Measurements from ENCODE around the gene HADHA. TPM values are rescaled to one million over a fixed set of nuclear protein-coding genes. Genes with fewer than 3 reads are reported as not detected.
"Not testable (repeated sequence)": the region's sequence is repeated elsewhere in the genome, so short reads cannot be mapped to it uniquely, and the experiment has no call there.

The HADHA gene
- polyA plus RNA-seq, 6 donors from 2014 or later = 77.4 to 118 (median 102) TPM

DNA sequence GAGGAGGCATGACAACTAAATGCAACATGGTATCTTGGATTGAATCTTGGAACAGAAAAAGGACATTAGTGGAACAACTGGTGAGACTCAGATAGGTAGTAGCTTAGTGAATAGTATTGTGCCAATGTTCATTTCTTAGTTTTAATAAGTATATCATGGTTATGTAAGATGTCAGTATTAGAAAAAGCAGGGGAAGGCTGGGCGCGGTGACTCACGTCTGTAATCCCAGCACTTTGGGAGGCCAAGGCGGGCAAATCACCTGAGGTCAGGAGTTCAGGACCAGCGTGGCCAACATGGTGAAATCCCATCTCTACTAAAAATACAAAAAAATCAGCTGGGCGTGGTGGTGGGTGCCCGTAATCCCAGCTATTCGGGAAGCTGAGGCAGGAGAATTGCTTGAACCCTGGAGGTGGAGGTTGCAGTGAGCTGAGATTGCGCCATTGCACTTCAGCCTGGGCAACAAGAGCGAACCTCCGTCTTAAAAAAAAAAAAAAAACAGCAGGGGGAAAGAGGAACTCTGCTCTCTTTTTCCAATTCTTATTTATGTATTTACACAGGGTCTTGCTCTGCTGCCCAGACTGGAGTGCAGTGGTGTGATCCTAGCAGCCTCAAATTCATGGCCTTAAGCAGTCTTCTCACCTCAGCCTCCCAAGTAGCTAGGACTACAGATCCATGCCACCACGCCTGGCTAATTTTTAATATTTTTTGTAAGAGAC, 24.4 kb upstream of the HADHA start:
- H3K27ac Mint-ChIP-seq = peak overlapping the region in 2 of 6 donors; percentile 11 to 30
- DNase-seq; H3K36me3 Mint-ChIP-seq; H3K4me1 Mint-ChIP-seq; H3K4me3 Mint-ChIP-seq; H3K27me3 Mint-ChIP-seq; H3K9me3 Mint-ChIP-seq; ATAC-seq (ENCODE audit: low read depth in 2 of 2): not testable (repeated sequence)

DNA sequence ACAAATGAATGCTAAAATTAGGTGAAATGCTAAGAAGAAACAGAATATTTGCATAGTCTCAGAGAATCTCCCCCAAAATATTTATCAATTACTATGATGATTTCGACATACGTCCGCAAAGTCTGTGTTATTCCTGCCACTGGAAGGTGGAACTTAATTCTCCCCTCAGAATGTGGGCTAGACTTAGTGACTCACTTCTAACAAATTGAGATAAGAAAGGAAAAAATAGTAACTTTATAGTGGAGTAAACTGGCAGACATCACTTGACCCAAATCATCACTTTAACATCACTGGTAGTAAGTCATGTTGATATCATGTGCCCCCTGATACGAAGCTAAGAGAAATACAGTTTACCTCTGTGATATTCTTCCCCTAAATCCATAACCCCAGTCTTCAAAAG, 23.8 kb upstream of the HADHA start:
- ATAC-seq (ENCODE audit: low read depth in 2 of 2) (no peak), DNase-seq (no peak)
- H3K4me3 Mint-ChIP-seq = no peak overlapping the region
- H3K27me3 Mint-ChIP-seq = no peaks in the 10 kb centered on the region
- H3K4me1 Mint-ChIP-seq = peaks cover 0 to 7% (median 0%) of the 10 kb centered on the region in 3 donors
- H3K36me3 Mint-ChIP-seq = peaks cover 0 to 10% of the 10 kb centered on the region in 2 donors
- no peaks in the 10 kb centered on the region for H3K9me3 Mint-ChIP-seq
- peak overlapping the region in 2 of 6 donors; percentile 11 to 30 for H3K27ac Mint-ChIP-seq

DNA sequence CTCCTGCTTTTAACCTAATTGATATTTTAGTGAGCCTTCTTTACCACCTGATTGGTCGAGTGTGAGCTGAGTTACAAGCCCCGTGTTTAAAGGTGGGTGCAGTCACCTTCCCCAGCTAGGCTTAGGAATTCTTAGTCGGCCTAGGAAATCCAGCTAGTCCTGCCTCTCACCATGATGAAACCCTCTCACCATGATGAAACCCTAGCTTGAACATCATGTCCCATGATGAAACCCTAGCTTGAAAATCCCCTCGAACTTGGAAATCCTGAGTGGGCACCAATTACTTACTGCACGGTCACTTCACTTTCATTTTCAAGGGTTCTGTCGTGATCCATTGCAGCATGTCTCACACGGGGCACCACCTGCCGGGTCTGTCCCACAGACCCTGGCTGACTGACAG, 14.4 kb upstream of the HADHA start:
- H3K27me3 Mint-ChIP-seq; H3K4me3 Mint-ChIP-seq; DNase-seq; H3K9me3 Mint-ChIP-seq; H3K4me1 Mint-ChIP-seq; ATAC-seq (ENCODE audit: low read depth in 2 of 2): not testable (repeated sequence)
- H3K27ac Mint-ChIP-seq = peak overlapping the region in 1 of 6 donors; percentile 33
- H3K36me3 Mint-ChIP-seq = peaks cover 0 to 19% of the 10 kb centered on the region in 2 donors

DNA sequence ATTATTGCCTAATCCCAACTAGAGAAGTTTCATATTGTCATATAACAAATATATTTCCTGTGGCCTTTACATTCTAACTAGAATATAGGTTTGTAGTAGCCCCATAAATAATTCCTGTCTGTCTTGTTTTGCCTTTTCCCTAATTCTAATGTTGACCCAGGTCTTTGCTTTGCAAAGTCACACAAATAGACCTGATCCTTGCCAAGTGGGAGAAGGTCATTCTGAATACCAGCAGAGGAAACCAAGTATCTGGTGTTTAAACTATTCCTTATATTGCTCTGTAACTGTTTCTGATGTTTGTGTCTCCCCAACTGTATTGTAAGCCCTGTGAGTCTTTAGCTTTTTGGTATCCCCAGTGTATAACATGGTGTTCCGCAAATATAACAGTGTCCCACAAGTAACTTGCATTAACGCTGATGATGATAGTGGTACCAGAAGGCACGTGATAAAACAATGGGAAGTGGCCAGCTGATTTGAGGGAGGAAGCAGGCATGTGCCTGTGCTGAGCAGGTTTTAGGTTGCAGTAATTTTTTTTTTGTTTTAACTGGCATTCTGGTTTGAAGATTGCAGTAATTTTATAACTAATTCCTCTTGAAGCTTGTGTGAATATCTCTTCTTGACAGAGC, 11.4 kb upstream of the HADHA start:
- H3K4me3 Mint-ChIP-seq = no peak overlapping the region
- DNase-seq = no peak
- peak overlapping the region in 2 of 6 donors; percentile 39 to 47 for H3K27ac Mint-ChIP-seq
- ATAC-seq (ENCODE audit: low read depth in 2 of 2) = no peak
- H3K4me1 Mint-ChIP-seq = peaks cover 10 to 17% (median 16%) of the 10 kb centered on the region in 3 donors
- no peaks in the 10 kb centered on the region for H3K9me3 Mint-ChIP-seq
- no peaks in the 10 kb centered on the region for H3K27me3 Mint-ChIP-seq
- peaks cover 0 to 15% of the 10 kb centered on the region in 2 donors for H3K36me3 Mint-ChIP-seq

DNA sequence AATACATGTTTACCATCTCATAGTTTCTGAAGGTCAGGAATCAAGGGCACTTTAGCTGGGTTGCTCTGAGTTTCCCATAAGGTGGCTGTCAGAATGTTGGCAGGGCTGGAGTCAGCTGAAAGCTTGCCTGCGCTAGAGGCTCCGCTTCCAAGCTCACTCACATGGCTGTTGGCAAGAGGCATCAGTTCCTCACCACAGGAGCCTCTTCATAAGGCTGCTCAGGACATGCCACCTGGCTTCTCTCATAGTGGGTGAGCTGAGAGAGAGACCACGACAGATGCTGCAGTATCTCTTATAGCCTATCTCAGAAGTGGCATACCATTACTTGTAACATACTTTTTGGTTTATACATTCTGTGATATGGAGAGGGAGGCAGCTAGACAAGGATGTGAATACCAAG, 7.5 kb upstream of the HADHA start:
- H3K27ac Mint-ChIP-seq = no peak overlapping the region
- no peaks in the 10 kb centered on the region for H3K36me3 Mint-ChIP-seq
- H3K4me3 Mint-ChIP-seq = no peak overlapping the region
- DNase-seq (no peak), ATAC-seq (ENCODE audit: low read depth in 2 of 2) (no peak)
- no peaks in the 10 kb centered on the region for H3K27me3 Mint-ChIP-seq
- H3K9me3 Mint-ChIP-seq = no peaks in the 10 kb centered on the region
- peaks cover 17 to 27% (median 24%) of the 10 kb centered on the region in 3 donors for H3K4me1 Mint-ChIP-seq

DNA sequence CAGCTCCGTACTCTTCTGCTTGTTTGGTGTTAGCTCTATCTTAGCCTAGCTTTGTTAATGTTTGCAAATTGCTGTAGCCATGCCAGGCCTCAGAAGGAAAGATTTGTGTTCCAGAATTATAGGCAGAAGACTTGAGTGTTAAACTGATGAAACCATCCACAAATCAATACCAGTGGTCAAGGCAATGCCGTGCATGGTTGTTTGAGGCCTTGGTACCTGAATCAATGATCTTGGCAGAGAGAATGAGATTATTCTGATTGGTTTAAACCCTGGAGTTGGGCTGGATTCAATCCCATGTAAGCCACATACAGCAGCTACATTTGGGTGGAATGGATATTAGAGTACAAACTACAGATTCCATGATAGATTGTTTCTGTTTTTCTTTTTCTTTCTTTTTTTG, 5.2 kb upstream of the HADHA start:
- DNase-seq (no peak), ATAC-seq (ENCODE audit: low read depth in 2 of 2) (no peak)
- no peaks in the 10 kb centered on the region for H3K9me3 Mint-ChIP-seq
- H3K36me3 Mint-ChIP-seq = no peaks in the 10 kb centered on the region
- no peak overlapping the region for H3K27ac Mint-ChIP-seq
- H3K4me1 Mint-ChIP-seq = peaks cover 26 to 46% (median 41%) of the 10 kb centered on the region in 3 donors
- H3K4me3 Mint-ChIP-seq = no peak overlapping the region
- no peaks in the 10 kb centered on the region for H3K27me3 Mint-ChIP-seq

DNA sequence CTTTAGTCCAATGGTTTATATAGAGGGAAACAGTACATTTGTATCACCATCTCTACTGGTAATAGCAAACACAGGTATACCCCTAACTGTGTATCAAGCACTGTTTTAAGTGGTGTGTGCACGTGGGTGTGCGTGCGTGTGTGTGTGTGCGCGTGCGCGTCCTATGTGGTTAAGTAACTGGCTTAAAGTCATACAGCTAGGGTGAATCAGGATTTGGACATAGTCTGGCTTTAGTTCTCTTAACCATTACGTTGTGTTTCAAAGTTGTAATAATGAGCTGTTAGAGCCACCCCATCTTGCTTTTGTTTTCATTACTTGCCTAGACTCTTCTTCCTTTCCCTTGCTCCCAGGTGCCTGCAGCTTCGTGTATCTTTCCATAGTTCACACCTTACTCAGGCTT, 2.4 kb upstream of the HADHA start:
- Mint-ChIP-seq H3K4me3 (peak overlapping the region in 7 of 8 donors; percentile 2 to 98 (median 55)), H3K4me1 (peaks cover 32 to 59% (median 52%) of the 10 kb centered on the region in 3 donors), H3K36me3 (no peaks in the 10 kb centered on the region), H3K27me3 (no peaks in the 10 kb centered on the region), H3K27ac (peak overlapping the region in 4 of 6 donors; percentile 7 to 98 (median 28)), H3K9me3 (no peaks in the 10 kb centered on the region)
- DNase-seq (no peak), ATAC-seq (ENCODE audit: low read depth in 2 of 2) (no peak)

DNA sequence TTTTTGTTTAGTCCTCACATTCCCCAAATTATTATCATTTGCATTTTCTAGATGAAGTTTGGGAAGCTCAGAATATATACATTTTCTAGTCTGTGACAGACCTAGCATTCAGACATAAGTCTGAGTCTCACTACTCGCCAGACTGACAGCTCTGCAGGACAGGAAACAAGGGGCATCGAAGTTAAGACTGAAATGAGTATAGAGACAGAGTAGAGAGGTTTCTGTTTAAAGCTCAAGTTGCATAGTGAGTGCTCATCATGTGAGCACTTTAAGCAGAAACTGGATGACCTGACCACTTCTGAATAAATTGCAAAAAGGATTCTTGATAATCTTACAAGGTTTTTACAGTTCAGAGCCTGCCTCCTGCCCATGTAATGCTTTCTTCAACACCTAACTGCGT, 1.4 kb upstream of the HADHA start:
- Mint-ChIP-seq H3K4me1 (peaks cover 36 to 64% (median 55%) of the 10 kb centered on the region in 3 donors), H3K4me3 (peak overlapping the region; percentile 94 to 100 (median 98)), H3K27me3 (no peaks in the 10 kb centered on the region), H3K9me3 (no peaks in the 10 kb centered on the region), H3K27ac (peak overlapping the region; percentile 98 to 100 (median 100)), H3K36me3 (no peaks in the 10 kb centered on the region)
- no peak for DNase-seq
- no peak for ATAC-seq (ENCODE audit: low read depth in 2 of 2)

DNA sequence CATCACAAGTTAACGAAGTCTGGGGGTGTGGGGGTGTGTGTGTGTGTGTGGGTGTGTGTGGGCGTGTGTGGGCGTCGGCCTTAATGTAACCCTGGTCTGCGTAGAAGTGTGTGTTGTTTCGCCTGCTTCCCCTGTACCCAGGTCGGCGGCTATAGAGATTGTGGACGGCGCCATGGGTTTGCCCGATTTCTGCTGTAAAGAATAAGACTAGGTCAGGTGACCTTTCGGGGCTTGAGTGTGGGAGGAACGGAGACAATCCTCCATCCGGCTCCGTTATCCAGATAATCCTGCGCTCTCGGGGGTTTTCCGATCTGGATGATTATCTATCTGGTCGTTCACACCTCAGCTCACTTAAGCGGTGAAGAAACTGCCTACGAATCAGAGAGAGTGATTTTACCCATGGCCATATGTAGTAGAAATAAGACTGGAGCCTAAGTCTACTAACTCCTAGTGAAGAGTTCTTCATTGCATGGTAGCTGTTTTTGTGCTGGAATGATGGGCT, 850 bp upstream of the HADHA start:
- DNase-seq (no peak), ATAC-seq (ENCODE audit: low read depth in 2 of 2) (peak; percentile 68 to 70)
- no peaks in the 10 kb centered on the region for H3K9me3 Mint-ChIP-seq
- no peaks in the 10 kb centered on the region for H3K27me3 Mint-ChIP-seq
- H3K4me3 Mint-ChIP-seq = peak overlapping the region; percentile 94 to 100 (median 98)
- H3K36me3 Mint-ChIP-seq = no peaks in the 10 kb centered on the region
- peak overlapping the region; percentile 98 to 100 (median 100) for H3K27ac Mint-ChIP-seq
- peaks cover 42 to 69% (median 60%) of the 10 kb centered on the region in 3 donors for H3K4me1 Mint-ChIP-seq

DNA sequence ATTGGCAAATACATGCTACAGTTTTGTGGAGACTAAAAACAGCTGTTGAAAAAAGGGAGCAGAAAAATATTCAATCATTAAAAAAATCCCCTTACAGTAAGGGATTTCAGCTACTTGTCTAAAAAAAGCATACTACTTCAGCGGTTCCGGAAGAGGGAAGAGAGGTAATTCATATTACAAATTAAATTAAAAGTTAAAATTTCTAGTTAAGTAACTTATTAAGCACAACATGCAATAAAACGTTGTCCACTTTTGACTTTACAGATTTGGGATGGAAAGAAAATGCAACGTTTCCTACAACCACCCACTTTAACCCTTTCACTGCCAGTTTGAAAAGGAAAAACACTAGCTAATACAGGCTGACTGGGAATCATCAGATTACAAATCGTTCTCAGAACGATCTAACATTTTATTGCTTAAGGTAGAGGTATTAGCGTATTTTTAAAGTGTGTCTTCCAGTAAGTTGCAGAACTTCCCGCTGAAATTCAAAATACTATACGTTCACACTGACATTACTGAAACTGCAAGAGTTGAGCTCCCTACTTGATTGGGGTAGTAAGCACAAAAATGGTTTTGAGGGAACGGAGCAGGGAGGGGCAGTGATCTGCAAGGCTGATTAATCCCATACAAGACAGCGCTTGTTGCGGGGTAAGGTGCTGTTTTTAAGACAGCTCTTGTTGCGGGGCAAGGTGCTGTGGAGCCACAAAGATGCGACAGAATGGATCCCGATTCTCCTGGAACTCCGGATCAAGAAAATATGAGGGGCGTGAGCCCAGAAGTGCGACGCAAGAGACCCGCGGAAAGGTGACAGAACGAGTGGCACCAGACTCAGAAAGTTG, 743 bp downstream of the HADHA start:
- Mint-ChIP-seq H3K27me3 (no peaks in the 10 kb centered on the region), H3K36me3 (no peaks in the 10 kb centered on the region), H3K27ac (peak overlapping the region; percentile 98 to 100 (median 100)), H3K9me3 (no peaks in the 10 kb centered on the region), H3K4me1 (peaks cover 52 to 70% (median 69%) of the 10 kb centered on the region in 3 donors), H3K4me3 (peak overlapping the region; percentile 94 to 100 (median 98))
- DNase-seq = peak; percentile 17
- ATAC-seq (ENCODE audit: low read depth in 2 of 2) = no peak

DNA sequence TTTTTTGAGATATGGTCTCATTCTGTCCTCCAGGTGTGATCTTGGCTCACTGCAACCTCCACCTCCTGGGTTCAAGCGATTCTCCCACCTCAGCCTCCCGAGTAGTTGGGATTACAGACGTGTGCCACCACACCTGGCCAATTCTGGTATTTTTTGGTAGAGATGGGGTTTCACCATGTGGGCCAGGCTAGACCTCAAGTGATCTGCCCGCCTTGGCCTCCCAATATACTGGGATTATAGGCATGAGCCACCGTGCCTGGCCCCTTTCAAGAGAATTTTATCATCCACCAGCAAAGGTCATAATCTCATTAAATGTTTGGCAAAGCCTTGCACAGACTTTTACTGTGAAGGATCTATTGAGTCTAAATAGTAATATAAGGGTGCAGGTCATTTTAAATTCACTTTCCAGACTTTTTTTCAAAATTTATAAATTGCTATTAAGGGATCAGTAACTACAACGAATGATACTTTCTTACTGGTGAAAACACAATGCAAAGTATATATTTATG, 2.5 kb downstream of the HADHA start:
- peak overlapping the region in 1 of 6 donors; percentile 22 for H3K27ac Mint-ChIP-seq
- ATAC-seq (ENCODE audit: low read depth in 2 of 2) (no peak), DNase-seq (no peak)
- peak overlapping the region in 7 of 8 donors; percentile 22 to 100 (median 98) for H3K4me3 Mint-ChIP-seq
- H3K36me3 Mint-ChIP-seq = no peaks in the 10 kb centered on the region
- no peaks in the 10 kb centered on the region for H3K9me3 Mint-ChIP-seq
- H3K4me1 Mint-ChIP-seq = peaks cover 47 to 66% (median 61%) of the 10 kb centered on the region in 3 donors
- no peaks in the 10 kb centered on the region for H3K27me3 Mint-ChIP-seq

DNA sequence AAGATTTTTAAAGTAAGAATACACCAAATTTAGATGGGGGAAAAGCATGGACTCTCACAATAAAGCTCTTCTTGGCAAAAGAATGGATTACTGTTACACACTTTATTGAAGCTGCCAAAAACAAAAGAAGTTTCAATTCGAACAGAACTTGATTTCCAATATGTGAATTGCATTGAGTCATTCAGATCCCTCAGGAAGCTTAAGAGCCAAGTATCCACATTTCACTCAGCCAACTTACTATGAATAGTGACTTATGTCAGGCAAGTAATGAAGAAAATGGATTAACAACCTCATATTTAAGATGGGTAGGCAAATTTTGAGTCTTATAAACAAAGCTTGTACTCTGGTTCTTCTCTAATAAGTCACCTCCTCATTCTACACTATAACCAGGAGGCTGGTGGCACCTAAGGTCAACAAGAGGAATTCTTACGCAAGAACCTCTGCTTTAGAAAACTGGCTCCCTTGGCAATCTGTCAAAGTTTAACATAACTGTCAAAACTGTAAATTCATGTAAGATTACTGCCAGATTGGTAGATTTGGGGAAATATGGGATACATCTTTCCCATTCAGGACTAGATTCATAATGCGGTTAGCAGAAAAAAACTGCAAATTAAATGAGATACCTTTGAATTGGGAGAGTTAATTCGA, 6.0 kb downstream of the HADHA start:
- DNase-seq (no peak), ATAC-seq (ENCODE audit: low read depth in 2 of 2) (no peak)
- Mint-ChIP-seq H3K9me3 (no peaks in the 10 kb centered on the region), H3K36me3 (peaks cover 0 to 7% of the 10 kb centered on the region in 2 donors), H3K27ac (no peak overlapping the region), H3K4me3 (no peak overlapping the region), H3K4me1 (peaks cover 27 to 40% (median 35%) of the 10 kb centered on the region in 3 donors), H3K27me3 (no peaks in the 10 kb centered on the region)

DNA sequence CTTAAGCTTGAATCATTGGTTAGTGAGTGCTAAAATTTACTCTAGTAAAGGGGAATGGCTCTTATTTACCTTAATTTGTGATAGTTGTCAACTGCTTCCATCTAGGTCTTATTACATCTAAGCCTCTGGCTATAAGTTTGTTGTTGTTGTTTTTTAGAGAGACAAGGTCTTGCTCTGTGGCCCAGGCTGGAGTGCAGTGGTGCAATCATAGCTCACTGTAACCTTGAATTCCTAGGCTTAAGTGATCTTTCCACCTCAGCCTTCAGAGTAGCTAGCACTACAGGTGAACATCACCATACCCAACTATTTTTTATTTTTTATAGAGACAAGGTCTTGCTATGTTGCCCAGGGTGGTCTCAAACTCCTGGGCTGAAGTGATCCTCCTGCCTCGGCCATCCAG, 6.6 kb downstream of the HADHA start:
- no peak overlapping the region for H3K4me3 Mint-ChIP-seq
- peaks cover 0 to 7% of the 10 kb centered on the region in 2 donors for H3K36me3 Mint-ChIP-seq
- DNase-seq (no peak), ATAC-seq (ENCODE audit: low read depth in 2 of 2) (no peak)
- H3K27me3 Mint-ChIP-seq = no peaks in the 10 kb centered on the region
- no peaks in the 10 kb centered on the region for H3K9me3 Mint-ChIP-seq
- H3K27ac Mint-ChIP-seq = no peak overlapping the region
- H3K4me1 Mint-ChIP-seq = peaks cover 22 to 34% (median 30%) of the 10 kb centered on the region in 3 donors

All from naive B cell (primary cell).